Activated CD4-positive, CD25-positive, alpha-beta regulatory T cell treated with anti-CD3 and anti-CD28 coated beads, Interleukin-2, amount 50 U/mL, for 72 hours (primary cell): ENCODE measurements around the gene LHX8.
"Not testable (repeated sequence)": the region's sequence is repeated elsewhere in the genome, so short reads cannot be mapped to it uniquely, and the experiment has no call there.

Source experiments
- DNase-seq: peaks from one replicate; pipeline ENCODE4 v3.0.0; 2021

LHX8 gene

GRCh38 chr1:75132812-75133619, 1.2 kb upstream of the LHX8 start:
- no peak for DNase-seq

- no peak for DNase-seq
Observed at GRCh38 chr1:75134647-75135572, 722 bp downstream of the LHX8 start.

GRCh38 chr1:75135573-75136194, 1.5 kb downstream of the LHX8 start:
- no peak for DNase-seq

- no peak for DNase-seq
Observed at GRCh38 chr1:75136195-75136815, 2.1 kb downstream of the LHX8 start.

- DNase-seq: no peak
Observed at GRCh38 chr1:75136921-75137641, 2.9 kb downstream of the LHX8 start.

- DNase-seq: no peak
Observed at GRCh38 chr1:75152092-75152491, 17.9 kb downstream of the LHX8 start.

GRCh38 chr1:75159154-75159553, 25.0 kb downstream of the LHX8 start:
- no peak for DNase-seq

- DNase-seq: no peak
Observed at GRCh38 chr1:75165264-75165663, 31.1 kb downstream of the LHX8 start.

GRCh38 chr1:75166821-75167220, 32.6 kb downstream of the LHX8 start:
- DNase-seq: no peak

- DNase-seq: no peak
Observed at GRCh38 chr1:75170011-75170410, 35.8 kb downstream of the LHX8 start.

GRCh38 chr1:75170981-75171380, 36.8 kb downstream of the LHX8 start:
- no peak for DNase-seq

GRCh38 chr1:75171876-75172275, 37.7 kb downstream of the LHX8 start:
- no peak for DNase-seq

GRCh38 chr1:75172556-75172955, 38.4 kb downstream of the LHX8 start:
- DNase-seq: no peak

GRCh38 chr1:75174031-75174760, 40.0 kb downstream of the LHX8 start:
- DNase-seq: no peak

GRCh38 chr1:75181214-75181955, 47.2 kb downstream of the LHX8 start:
- not testable (repeated sequence) for DNase-seq

GRCh38 chr1:75188892-75189291, 54.7 kb downstream of the LHX8 start:
- no peak for DNase-seq

GRCh38 chr1:75198163-75198562, 64.0 kb downstream of the LHX8 start:
- no peak for DNase-seq

GRCh38 chr1:75198761-75199160, 64.6 kb downstream of the LHX8 start:
- DNase-seq: no peak

GRCh38 chr1:75202751-75203150, 68.6 kb downstream of the LHX8 start:
- DNase-seq: no peak

- no peak for DNase-seq
Observed at GRCh38 chr1:75203415-75204277, 69.5 kb downstream of the LHX8 start.
